GM19328 (cell line): ENCODE data around the gene NAA16.
"Not testable (repeated sequence)": the region's sequence is repeated elsewhere in the genome, so short reads cannot be mapped to it uniquely, and the experiment has no call there.

Experiments
- ATAC-seq: cut with Tn5 transposase; IDR thresholded peaks from one replicate; pipeline ENCODE4 v1.9.1; 2021; ENCODE audit warnings: mild to moderate bottlenecking, moderate library complexity; ENCODE audit not compliant: unreplicated experiment

NAA16 gene

DNA sequence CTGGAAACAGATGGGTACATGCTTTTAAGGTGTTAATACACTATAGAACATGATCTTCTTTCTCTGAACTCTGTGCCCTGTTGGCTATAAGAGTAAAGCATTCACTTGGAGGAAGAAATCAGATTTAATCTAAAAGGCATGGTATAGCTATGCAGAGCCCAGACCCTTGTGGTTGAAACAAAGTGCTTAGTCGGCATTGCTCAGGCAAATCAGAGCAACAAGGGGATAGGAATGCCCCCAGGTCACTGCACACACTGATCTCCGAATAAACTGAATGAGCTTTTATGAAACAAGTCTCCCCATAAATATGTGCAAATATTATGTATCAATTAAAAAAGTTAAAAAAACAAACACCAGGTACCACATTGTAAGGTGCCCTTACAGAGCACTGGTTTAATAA lies 94.3 kb downstream of the NAA16 start:
- no peak for ATAC-seq

- no peak for ATAC-seq
Observed at GRCh38 chr13:41407380-41407779, 96.3 kb downstream of the NAA16 start.

DNA sequence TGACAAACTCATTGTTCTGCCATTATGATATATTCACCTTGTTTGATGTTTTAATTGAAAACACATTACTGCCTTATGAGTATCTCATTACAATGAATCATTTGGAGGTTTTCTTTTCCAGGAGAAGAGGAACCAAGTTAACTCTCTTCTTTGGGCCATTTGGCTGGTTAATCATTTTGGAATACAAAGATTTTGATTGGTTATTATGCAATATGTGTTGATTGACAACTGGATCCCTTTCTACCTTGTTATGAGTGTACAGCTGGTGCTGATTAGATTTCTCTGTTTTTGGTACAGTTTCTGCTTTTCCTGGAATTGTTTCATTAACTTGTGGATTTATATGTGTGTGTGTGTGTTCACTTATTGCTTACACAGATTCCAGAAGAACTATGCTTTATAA lies 97.1 kb downstream of the NAA16 start:
- no peak for ATAC-seq

GRCh38 chr13:41408746-41409145 lies 97.7 kb downstream of the NAA16 start:
- ATAC-seq = no peak

DNA sequence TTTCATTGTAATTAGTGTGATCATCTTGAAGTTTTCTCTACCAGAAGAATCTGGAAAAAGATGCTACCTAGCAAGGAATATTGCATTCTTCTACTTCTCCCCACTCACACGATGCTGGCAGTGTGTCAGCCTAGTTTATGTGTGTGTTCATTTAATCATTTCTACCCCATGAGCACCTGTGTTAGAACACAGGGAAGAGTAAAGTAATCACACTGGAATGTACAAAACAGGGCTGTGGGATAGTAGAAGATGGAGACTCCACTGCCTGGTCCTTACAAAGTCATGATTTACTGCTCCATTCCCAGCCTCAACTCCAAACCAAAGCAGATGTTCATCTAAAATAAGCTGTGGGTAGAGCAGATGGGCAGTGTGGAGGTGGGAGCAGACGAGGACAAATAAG lies 98.5 kb downstream of the NAA16 start:
- ATAC-seq = no peak

GRCh38 chr13:41411060-41411459 lies 100.0 kb downstream of the NAA16 start:
- ATAC-seq = no peak

GRCh38 chr13:41411522-41411921 lies 100.5 kb downstream of the NAA16 start:
- ATAC-seq = no peak

DNA sequence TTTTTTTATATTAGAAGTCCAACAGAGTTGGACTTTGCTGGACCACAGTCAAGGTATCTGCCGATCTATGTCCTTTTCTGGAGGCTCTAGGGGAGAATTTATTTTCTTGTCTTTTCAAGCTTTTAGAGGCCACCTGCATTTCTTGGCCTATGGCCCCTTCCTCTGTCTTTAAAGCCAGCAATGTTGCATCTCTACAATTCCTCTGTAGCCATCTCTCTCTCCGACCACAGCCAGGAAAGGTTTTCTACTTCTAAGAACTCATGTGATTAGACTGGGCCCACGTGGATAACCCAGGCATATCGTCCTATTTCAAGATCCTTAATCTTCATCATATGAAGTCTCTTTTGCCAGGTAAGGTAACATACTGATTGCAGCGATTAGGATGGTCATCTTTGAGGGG lies 102.8 kb downstream of the NAA16 start:
- no peak for ATAC-seq

GRCh38 chr13:41416276-41416675 lies 105.2 kb downstream of the NAA16 start:
- no peak for ATAC-seq

- no peak for ATAC-seq
Observed at GRCh38 chr13:41418027-41418426, 107.0 kb downstream of the NAA16 start.

- ATAC-seq = no peak
Observed at GRCh38 chr13:41418731-41419130, 107.7 kb downstream of the NAA16 start.

DNA sequence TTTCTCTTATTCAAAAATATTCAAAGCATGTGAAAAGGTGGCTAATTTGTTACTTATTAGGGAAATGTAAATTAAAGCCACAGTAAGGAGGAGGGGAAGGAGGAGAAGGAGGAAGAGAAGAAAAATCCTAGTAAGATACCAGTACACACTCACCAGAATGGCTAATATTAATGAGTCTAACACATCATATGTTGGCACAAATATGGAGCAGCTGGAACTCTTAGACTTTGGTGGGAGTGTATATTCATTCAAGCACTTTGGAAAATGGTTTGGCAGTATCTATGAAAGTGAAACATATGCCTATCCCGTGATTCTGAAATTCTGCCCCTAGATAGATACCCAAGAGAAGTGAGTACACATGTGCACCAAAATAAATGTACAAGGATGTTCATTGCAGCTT lies 108.1 kb downstream of the NAA16 start:
- ATAC-seq = no peak

- no peak for ATAC-seq
Observed at GRCh38 chr13:41420146-41420545, 109.1 kb downstream of the NAA16 start.

DNA sequence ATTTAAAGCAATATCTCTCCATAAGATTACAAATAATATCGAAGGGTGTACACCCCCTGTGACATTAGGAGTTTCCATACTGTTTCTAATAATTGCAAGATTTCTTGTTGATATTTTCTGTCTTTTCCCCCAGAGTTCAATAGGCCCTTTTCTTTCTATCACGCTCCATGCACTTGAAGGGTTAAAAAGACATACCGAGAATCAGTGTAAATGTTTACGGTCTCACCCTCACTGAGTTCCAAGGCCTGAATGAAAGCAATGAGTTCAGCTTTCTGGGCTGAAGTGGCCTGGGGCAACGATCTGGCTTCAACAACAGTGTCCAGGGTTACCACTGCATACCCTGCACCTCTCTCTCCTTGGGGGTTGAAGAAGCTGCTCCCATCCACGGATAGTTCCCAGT lies 110.3 kb downstream of the NAA16 start:
- ATAC-seq = not testable (repeated sequence)

DNA sequence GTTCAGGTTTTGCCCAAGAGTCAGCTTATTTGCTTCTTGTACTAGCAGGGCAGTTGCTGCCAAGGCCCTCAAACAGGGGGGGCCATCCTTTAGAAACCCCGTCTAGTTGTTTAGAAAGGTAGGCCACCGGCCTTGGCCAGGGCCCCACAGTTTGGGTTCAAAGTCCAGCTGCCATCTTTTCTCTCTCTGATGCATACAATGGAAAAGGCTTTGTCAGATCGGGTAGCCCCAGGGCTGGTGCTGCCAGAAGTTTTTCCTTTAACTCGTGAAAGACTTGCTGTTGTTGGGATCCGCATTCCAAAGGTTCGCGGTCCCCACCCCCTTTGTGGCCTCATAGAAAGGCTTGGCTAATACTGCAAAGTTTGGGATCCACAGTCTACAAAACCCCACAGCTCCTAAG lies 110.9 kb downstream of the NAA16 start:
- not testable (repeated sequence) for ATAC-seq

GRCh38 chr13:41423259-41423658 lies 112.2 kb downstream of the NAA16 start:
- not testable (repeated sequence) for ATAC-seq

DNA sequence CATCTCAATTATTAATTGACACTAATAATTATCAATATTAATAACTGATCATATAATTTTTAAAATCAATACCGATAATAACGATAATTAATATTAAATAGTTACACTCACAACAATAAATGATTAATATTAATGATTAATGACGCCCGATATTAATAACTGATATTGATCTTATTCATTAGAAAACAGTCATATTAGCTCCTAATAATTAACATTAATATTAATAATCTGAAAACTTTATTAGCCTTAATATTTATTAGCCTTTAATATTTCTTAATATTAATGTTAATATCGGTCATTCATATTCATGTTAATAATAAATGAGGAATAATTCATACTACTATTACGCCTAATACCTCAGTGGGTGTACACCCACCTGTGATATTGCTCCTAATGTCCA lies 113.6 kb downstream of the NAA16 start:
- ATAC-seq = not testable (repeated sequence)

GRCh38 chr13:41426047-41426446 lies 115.0 kb downstream of the NAA16 start:
- ATAC-seq = no peak
